B cell (primary cell): ENCODE data around the gene GABRR3. TPM values are rescaled to one million over a fixed set of nuclear protein-coding genes. Genes with fewer than 3 reads are reported as not detected.

Source experiments
- ATAC-seq: fragments of 200-7000 bp; cut with Tn5 transposase; one replicate; pipeline ENCODE4 v1.10.0; 2021; ENCODE audit warnings: low read depth, mild to moderate bottlenecking, moderate number of reproducible peaks, moderate library complexity
- CTCF ChIA-PET: fragments of 350-600 bp; sonication (Branson Sonifier 250); formaldehyde crosslinking; loops from one replicate; lab custom pipeline; 2021; ENCODE audit warnings: antibody characterized with exemption, inconsistent platforms; lab: Charles Lee
- POLR2A ChIA-PET: fragments of 350-600 bp; sonication (Branson Sonifier 250); formaldehyde crosslinking; loops from one replicate; lab custom pipeline; 2021; ENCODE audit warnings: antibody characterized with exemption; lab: Charles Lee
- DNase-seq: peaks from one replicate; pipeline ENCODE4 v3.0.0; 2013
- H2AFZ ChIP-seq: 2 replicates; pipeline ENCODE4 v1.6.1; 2012; ENCODE audit warnings: mild to moderate bottlenecking, low read depth, low read length; ENCODE audit not compliant: insufficient read depth, poor library complexity, severe bottlenecking
- H3K27ac ChIP-seq, 2 donors: 1 replicate in 1 of 2; 2 replicates in 1 of 2; pipeline ENCODE4 v1.5.1; 2012 to 2013; ENCODE audit warnings: low read length in 2 of 2, mild to moderate bottlenecking in 2 of 2, moderate library complexity in 1 of 2
- H3K27me3 ChIP-seq, 4 experiments: fragments of 200-600 bp in 1 of 4; sonication (generic) in 1 of 4; replicated peaks in 1 of 4; 1 replicate in 2 of 4; 2 replicates in 2 of 4; pipeline versions ENCODE4 v1.6.1 to v1.7.0; 2013 to 2016; ENCODE audit warnings: low read length in 3 of 4, mild to moderate bottlenecking in 2 of 4, mixed read lengths in 1 of 4, moderate library complexity in 1 of 4; ENCODE audit not compliant: insufficient read depth in 4 of 4, control insufficient read depth in 3 of 4; ENCODE audit errors: control extremely low read depth in 1 of 4
- H3K36me3 ChIP-seq, 2 experiments: replicated peaks in 1 of 2; 1 replicate in 1 of 2; 2 replicates in 1 of 2; pipeline versions ENCODE4 v1.6.1 to v1.7.1; 2013; ENCODE audit warnings: low read length in 1 of 2; ENCODE audit not compliant: insufficient read depth in 2 of 2, control insufficient read depth in 1 of 2; ENCODE audit errors: control extremely low read depth in 1 of 2, extremely low read depth in 1 of 2
- H3K4me1 ChIP-seq, 2 donors: fragments of 200-600 bp in 1 of 2; sonication (generic) in 1 of 2; 1 replicate in 1 of 2; 2 replicates in 1 of 2; pipeline versions ENCODE4 v1.5.1 to v1.6.1; 2013 to 2017; ENCODE audit warnings: low read length in 2 of 2; ENCODE audit not compliant: control insufficient read depth in 2 of 2, insufficient read depth in 2 of 2
- H3K4me2 ChIP-seq: replicated peaks from 2 replicates; pipeline ENCODE3; 2012; ENCODE audit warnings: mild to moderate bottlenecking, low read depth, low read length; ENCODE audit not compliant: poor library complexity, severe bottlenecking
- H3K4me3 ChIP-seq, 5 experiments: fragments of 200-600 bp in 1 of 5; sonication (generic) in 1 of 5; 1 replicate in 3 of 5; 2 replicates in 2 of 5; pipeline versions ENCODE4 v1.5.1 to v1.7.0; 2011 to 2016; ENCODE audit warnings: low read length in 4 of 5, mild to moderate bottlenecking in 4 of 5, low read depth in 2 of 5, control low read depth in 1 of 5, moderate library complexity in 1 of 5; ENCODE audit not compliant: insufficient read depth in 1 of 5; ENCODE audit errors: control extremely low read depth in 1 of 5, extremely low read depth in 1 of 5
- H3K79me2 ChIP-seq: fragments of 200-600 bp; sonication (generic); one replicate; pipeline ENCODE4 v1.6.0; 2016; ENCODE audit warnings: low read length; ENCODE audit not compliant: control insufficient read depth, insufficient read depth
- H3K9ac ChIP-seq: fragments of 200-600 bp; sonication (generic); 2 replicates; pipeline ENCODE4 v1.6.1; 2017; ENCODE audit warnings: mild to moderate bottlenecking, low read length, moderate library complexity
- H3K9me3 ChIP-seq, 3 donors: one replicate each; pipeline versions ENCODE4 v1.6.1 to v1.7.1; 2013; ENCODE audit warnings: low read length in 2 of 3; ENCODE audit not compliant: control insufficient read depth in 2 of 3, insufficient read depth in 1 of 3; ENCODE audit errors: control extremely low read depth in 1 of 3
- H4K20me1 ChIP-seq: 2 replicates; pipeline ENCODE4 v1.6.0; 2012; ENCODE audit warnings: mild to moderate bottlenecking, low read length; ENCODE audit not compliant: insufficient read depth, control insufficient read depth, poor library complexity, severe bottlenecking
- H3K27ac Mint-ChIP-seq: one replicate; pipeline ENCODE4 v1.8.0; 2021; ENCODE audit warnings: mixed read lengths
- H3K27me3 Mint-ChIP-seq: one replicate; pipeline ENCODE4 v1.8.0; 2021; ENCODE audit warnings: mixed read lengths
- H3K4me1 Mint-ChIP-seq: one replicate; pipeline ENCODE4 v1.8.0; 2021; ENCODE audit warnings: mixed read lengths
- H3K4me3 Mint-ChIP-seq: one replicate; pipeline ENCODE4 v1.8.0; 2021; ENCODE audit warnings: mixed read lengths
- H3K9me3 Mint-ChIP-seq: one replicate; pipeline ENCODE4 v1.8.0; 2022; ENCODE audit warnings: mixed read lengths; ENCODE audit not compliant: insufficient read depth
- CTCF ChIP-seq: fragments of 200-600 bp; IDR thresholded peaks from one replicate; pipeline ENCODE4 v1.8.0; 2022; ENCODE audit warnings: antibody characterized with exemption, mild to moderate bottlenecking
- EZH2 ChIP-seq: IDR thresholded peaks from 2 replicates; pipeline ENCODE4 v1.6.1; 2012; ENCODE audit warnings: borderline replicate concordance, low read depth, mild to moderate bottlenecking, moderate library complexity, low read length; ENCODE audit not compliant: insufficient read depth, poor library complexity, severe bottlenecking
- WGBS: methylation state at CpG from one replicate; pipeline ENCODE4 v1.1.5; 2013; ENCODE audit warnings: missing lambda C conversion rate; ENCODE audit not compliant: insufficient coverage; 5-methylcytosine and 5-hydroxymethylcytosine counted together
- intact Hi-C: fragments of 100-400 bp; cut with micrococcal nuclease; formaldehyde crosslinking; loops from one replicate; pipeline ENCODE4 v1.10.0; 2022
- polyA plus RNA-seq: library from polyadenylated mRNA; depleted of rRNA; stranded (reverse); fragments of >200 nt; gene quantifications from 2 replicates; pipeline ENCODE4 v1.2.3, GENCODE V29; 2012
- total RNA-seq, 2 donors: library from RNA; stranded (reverse); fragments of 120-200 nt in 1 of 2; gene quantifications; 1 replicate in 1 of 2; 2 replicates in 1 of 2; pipeline versions ENCODE4 v1.2.3 to v1.2.4, GENCODE V29; 2013 to 2022

GABRR3 gene
- total and polyA plus RNA-seq, 2 donors (not counting 1 experiment from before 2014, with no cell fraction given) = not detected

GRCh38 chr3:98003306-98003969 lies 31.7 kb downstream of the GABRR3 start:
- ATAC-seq (no peak), DNase-seq (peak; percentile 23)
- no peaks in the 10 kb centered on the region for H3K27me3 ChIP-seq
- WGBS = 0% methylated on average over 1 of the region's 2 CpGs
- H3K79me2 ChIP-seq = no peaks in the 10 kb centered on the region
- Mint-ChIP-seq H3K4me3 (peak overlapping the region; percentile 16), H3K27me3 (peaks cover 12% of the 10 kb centered on the region), H3K27ac (peak overlapping the region; percentile 82), H3K9me3 (no peaks in the 10 kb centered on the region), H3K4me1 (peaks cover 24% of the 10 kb centered on the region)
- H3K36me3 ChIP-seq = no peaks in the 10 kb centered on the region
- H4K20me1 ChIP-seq = no peaks in the 10 kb centered on the region
- peak overlapping the region; percentile 14 for H3K9ac ChIP-seq
- peaks cover 8 to 18% of the 10 kb centered on the region in 2 donors for H3K4me1 ChIP-seq
- H2AFZ ChIP-seq = peak overlapping the region; percentile 66
- TF ChIP-seq EZH2 (no peak), CTCF (no peak)
- no peaks in the 10 kb centered on the region for H3K9me3 ChIP-seq
- peak overlapping the region; percentile 20 for H3K4me2 ChIP-seq
- H3K27ac ChIP-seq = peak overlapping the region; percentile 42 to 66
- ChIA-PET POLR2A (no interaction called here), CTCF (no interaction called here)
- no peak overlapping the region for H3K4me3 ChIP-seq
- intact Hi-C loops = no loop called here

- H3K36me3 ChIP-seq = no peaks in the 10 kb centered on the region
- no peaks in the 10 kb centered on the region for H4K20me1 ChIP-seq
- H3K9ac ChIP-seq = no peak overlapping the region
- Mint-ChIP-seq H3K27me3 (peaks cover 10% of the 10 kb centered on the region), H3K4me1 (peaks cover 24% of the 10 kb centered on the region), H3K27ac (no peak overlapping the region), H3K9me3 (no peaks in the 10 kb centered on the region), H3K4me3 (no peak overlapping the region)
- ATAC-seq (no peak), DNase-seq (no peak)
- H3K27me3 ChIP-seq = no peaks in the 10 kb centered on the region
- no peaks in the 10 kb centered on the region for H3K9me3 ChIP-seq
- POLR2A ChIA-PET = no interaction called here
- intact Hi-C loops = no loop called here
- CTCF ChIA-PET = interaction anchor here (1.0 to 1.9 kb wide), 2 partner anchors 20 to 36 kb away, joined by 3 to 7 read pairs; no protein-coding TSS in a partner anchor
- H3K79me2 ChIP-seq = no peaks in the 10 kb centered on the region
- no peak overlapping the region for H3K4me3 ChIP-seq
- no peak overlapping the region for H3K4me2 ChIP-seq
- peaks cover 8 to 18% of the 10 kb centered on the region in 2 donors for H3K4me1 ChIP-seq
- no peak overlapping the region for H3K27ac ChIP-seq
- no peak overlapping the region for H2AFZ ChIP-seq
- TF ChIP-seq CTCF = no peak
- no peak for TF ChIP-seq EZH2
- 80% methylated on average over 1 of the region's 1 CpG for WGBS
Observed at GRCh38 chr3:98002717-98003116, 32.4 kb downstream of the GABRR3 start.
